H1 (cell line): ENCODE measurements around the gene ADAM19. TPM values are rescaled to one million over a fixed set of nuclear protein-coding genes. Genes with fewer than 3 reads are reported as not detected.

Experiments used
- RBBP5 ChIP-seq: IDR thresholded peaks from 2 replicates; pipeline ENCODE4 v1.7.1; 2012; ENCODE audit warnings: low read depth, mild to moderate bottlenecking, inconsistent platforms, low read length, moderate library complexity, borderline replicate concordance
- SUZ12 ChIP-seq: fragments of 200-600 bp; sonication (generic); IDR thresholded peaks from 2 replicates; pipeline ENCODE4 v1.6.1; 2012; ENCODE audit warnings: mild to moderate bottlenecking, inconsistent platforms, low read length, moderate library complexity, mixed read lengths
- polyA plus RNA-seq, 7 experiments: library from polyadenylated mRNA; depleted of rRNA in 3 of 7; stranded (reverse) in 5 of 7; unstranded in 2 of 7; fragments of >200 nt in 5 of 7; fragments of 200-250 nt in 2 of 7; gene quantifications; 1 replicate in 5 of 7; 2 replicates in 1 of 7; 4 replicates in 1 of 7; pipeline versions ENCODE4 v1.2.1 to v1.2.3, GENCODE V29; 2011 to 2013; ENCODE audit warnings: missing spikeins in 2 of 7, mixed read lengths in 2 of 7
- total RNA-seq: library from RNA; stranded (reverse); fragmentation: NEBNext Ultra II Directional; extraction: Animal tissue kit (Norgen Biotek cat#: 25700); gene quantifications from 2 replicates; pipeline ENCODE4 v1.2.1, GENCODE V29; 2021
- TF ChIP-seq, protein P1 (sequence below), 3 experiments: IDR thresholded peaks; 1 replicate in 2 of 3; 2 replicates in 1 of 3; pipeline versions ENCODE4 v1.5.1 to v1.6.1; 2011; ENCODE audit warnings: low read length in 3 of 3, mild to moderate bottlenecking in 3 of 3, inconsistent platforms in 2 of 3, low read depth in 1 of 3, moderate library complexity in 1 of 3; ENCODE audit not compliant: insufficient read depth in 1 of 3; ENCODE audit errors: control extremely low read depth in 1 of 3

The ADAM19 gene
- total and polyA plus RNA-seq, 2 of the 8 experiments (the other 6 are each of a cell fraction or from before 2014, with no cell fraction given), result 6.5 to 22.7 TPM

DNA sequence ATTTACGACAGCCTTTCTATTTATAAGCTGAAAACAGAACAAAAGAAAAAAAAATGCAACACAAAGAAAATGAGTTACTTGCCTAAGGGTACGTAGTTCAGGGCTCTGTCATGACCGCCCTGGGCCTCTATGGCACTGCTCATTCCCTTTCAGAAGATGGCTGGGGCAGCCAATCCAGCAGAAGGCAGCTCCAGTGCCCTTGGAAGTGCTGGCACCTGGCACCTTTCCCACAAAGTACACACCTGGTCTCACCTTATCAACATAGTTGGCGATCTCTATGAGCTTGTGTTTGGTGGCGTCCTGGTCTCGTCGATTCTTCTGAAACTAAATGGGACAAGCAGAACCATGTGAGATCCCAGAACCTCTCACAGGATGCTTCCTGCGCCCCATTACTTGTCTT, 62.4 kb downstream of the ADAM19 start (continued):
- TF ChIP-seq, protein P1, sequence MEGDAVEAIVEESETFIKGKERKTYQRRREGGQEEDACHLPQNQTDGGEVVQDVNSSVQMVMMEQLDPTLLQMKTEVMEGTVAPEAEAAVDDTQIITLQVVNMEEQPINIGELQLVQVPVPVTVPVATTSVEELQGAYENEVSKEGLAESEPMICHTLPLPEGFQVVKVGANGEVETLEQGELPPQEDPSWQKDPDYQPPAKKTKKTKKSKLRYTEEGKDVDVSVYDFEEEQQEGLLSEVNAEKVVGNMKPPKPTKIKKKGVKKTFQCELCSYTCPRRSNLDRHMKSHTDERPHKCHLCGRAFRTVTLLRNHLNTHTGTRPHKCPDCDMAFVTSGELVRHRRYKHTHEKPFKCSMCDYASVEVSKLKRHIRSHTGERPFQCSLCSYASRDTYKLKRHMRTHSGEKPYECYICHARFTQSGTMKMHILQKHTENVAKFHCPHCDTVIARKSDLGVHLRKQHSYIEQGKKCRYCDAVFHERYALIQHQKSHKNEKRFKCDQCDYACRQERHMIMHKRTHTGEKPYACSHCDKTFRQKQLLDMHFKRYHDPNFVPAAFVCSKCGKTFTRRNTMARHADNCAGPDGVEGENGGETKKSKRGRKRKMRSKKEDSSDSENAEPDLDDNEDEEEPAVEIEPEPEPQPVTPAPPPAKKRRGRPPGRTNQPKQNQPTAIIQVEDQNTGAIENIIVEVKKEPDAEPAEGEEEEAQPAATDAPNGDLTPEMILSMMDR (IDR thresholded peaks at IDR 0.05; ENCODE audit: control extremely low read depth in 1 of 3, insufficient read depth in 1 of 3, low read depth in 1 of 3, low read length in 3 of 3), result no peak
- TF ChIP-seq RBBP5 (no peak), SUZ12 (no peak)
